Measurements from ENCODE around the gene ATP2A3.
A peak's percentile ranks its signal among the peaks of the same experiment; 100 is the strongest.

The ATP2A3 gene

GRCh38 chr17:3966720-3967363 is 2.6 kb upstream of the ATP2A3 start:
- DNase-seq (ENCODE audit: low read depth) = no peak
- H3K4me3 ChIP-seq (ENCODE audit: low read length) = no peak overlapping the region
- no peak for TF ChIP-seq CTCF (IDR thresholded peaks at IDR 0.05; ENCODE audit: insufficient read depth, low read depth, low read length, missing control alignments)

GRCh38 chr17:3965118-3965800 is 1.0 kb upstream of the ATP2A3 start:
- peak; percentile 36 for DNase-seq (ENCODE audit: low read depth)
- TF ChIP-seq CTCF (IDR thresholded peaks at IDR 0.05; ENCODE audit: insufficient read depth, low read depth, low read length, missing control alignments) = no peak
- no peak overlapping the region for H3K4me3 ChIP-seq (ENCODE audit: low read length)

GRCh38 chr17:3963237-3964201 is 718 bp downstream of the ATP2A3 start:
- DNase-seq (ENCODE audit: low read depth) = no peak
- no peak for TF ChIP-seq CTCF (IDR thresholded peaks at IDR 0.05; ENCODE audit: insufficient read depth, low read depth, low read length, missing control alignments)
- no peak overlapping the region for H3K4me3 ChIP-seq (ENCODE audit: low read length)

GRCh38 chr17:3962965-3963236 is 1.3 kb downstream of the ATP2A3 start:
- no peak for TF ChIP-seq CTCF (IDR thresholded peaks at IDR 0.05; ENCODE audit: insufficient read depth, low read depth, low read length, missing control alignments)
- DNase-seq (ENCODE audit: low read depth) = no peak
- no peak overlapping the region for H3K4me3 ChIP-seq (ENCODE audit: low read length)

- DNase-seq (ENCODE audit: low read depth) = no peak
- H3K4me3 ChIP-seq (ENCODE audit: low read length) = no peak overlapping the region
- no peak for TF ChIP-seq CTCF (IDR thresholded peaks at IDR 0.05; ENCODE audit: insufficient read depth, low read depth, low read length, missing control alignments)
Observed at GRCh38 chr17:3962217-3962964, 1.8 kb downstream of the ATP2A3 start.

GRCh38 chr17:3961564-3962047 is 2.6 kb downstream of the ATP2A3 start:
- TF ChIP-seq CTCF (IDR thresholded peaks at IDR 0.05; ENCODE audit: insufficient read depth, low read depth, low read length, missing control alignments) = no peak
- no peak for DNase-seq (ENCODE audit: low read depth)

More at GRCh38 chr17:3961564-3962047, 2.6 kb downstream of the ATP2A3 start:
- no peak overlapping the region for H3K4me3 ChIP-seq (ENCODE audit: low read length)
